H1 (cell line): Measurements from ENCODE around the gene RPL6. TPM values are rescaled to one million over a fixed set of nuclear protein-coding genes. Genes with fewer than 3 reads are reported as not detected.

ENCODE experiments used
- CTCF ChIA-PET: fragments of 300-600 bp; sonication (Branson Sonifier 250); formaldehyde crosslinking; loops from one replicate; lab custom pipeline; 2021; ENCODE audit not compliant: partially characterized antibody; lab: Charles Lee
- POLR2A ChIA-PET: fragments of 300-600 bp; sonication (Branson Sonifier 250); formaldehyde crosslinking; loops from one replicate; lab custom pipeline; 2021; ENCODE audit warnings: inconsistent platforms; ENCODE audit not compliant: partially characterized antibody; lab: Charles Lee
- DNase-seq, 2 experiments: peaks; one replicate each; pipeline versions ENCODE4 v3.0.0 to v3.0.0-alpha.2; 2010 to 2022; ENCODE audit warnings: low spot score in 2 of 2, low read depth in 1 of 2, mixed read lengths in 1 of 2
- FAIRE-seq: peaks from 2 replicates; lab custom pipeline; 2011; peaks lifted over from hg19 to GRCh38; lab: Jason Lieb, UNC
- H2AFZ ChIP-seq: 2 replicates; pipeline ENCODE4 v1.8.1; 2012; ENCODE audit warnings: low read length, inconsistent platforms
- H2AK5ac ChIP-seq: 2 replicates; pipeline ENCODE4 v1.6.1; 2013; ENCODE audit warnings: low read depth, low read length
- H2BK120ac ChIP-seq: replicated peaks from 2 replicates; pipeline ENCODE3; 2013; ENCODE audit warnings: low read depth, low read length, inconsistent platforms
- H2BK12ac ChIP-seq: 2 replicates; pipeline ENCODE4 v1.6.1; 2013; ENCODE audit warnings: low read depth, low read length
- H2BK15ac ChIP-seq: 2 replicates; pipeline ENCODE4 v1.6.1; 2013; ENCODE audit warnings: low read length
- H2BK20ac ChIP-seq: 2 replicates; pipeline ENCODE4 v1.6.1; 2013; ENCODE audit warnings: low read length
- H2BK5ac ChIP-seq: 2 replicates; pipeline ENCODE4 v1.6.1; 2013; ENCODE audit warnings: low read depth, low read length
- H3K14ac ChIP-seq: 2 replicates; pipeline ENCODE4 v1.6.1; 2013; ENCODE audit warnings: inconsistent platforms; ENCODE audit not compliant: insufficient read length
- H3K18ac ChIP-seq: 2 replicates; pipeline ENCODE4 v1.6.1; 2013; ENCODE audit warnings: low read length; ENCODE audit errors: extremely low read depth
- H3K23ac ChIP-seq: 2 replicates; pipeline ENCODE4 v1.6.1; 2013; ENCODE audit warnings: inconsistent platforms; ENCODE audit not compliant: insufficient read length
- H3K23me2 ChIP-seq: 2 replicates; pipeline ENCODE4 v1.6.1; 2013; ENCODE audit warnings: low read depth, low read length
- H3K27ac ChIP-seq: 2 replicates; pipeline ENCODE4 v1.6.1; 2011; ENCODE audit warnings: low read depth, low read length, inconsistent platforms
- H3K27me3 ChIP-seq, 4 experiments: replicated peaks in 1 of 4; 1 replicate in 1 of 4; 2 replicates in 3 of 4; pipeline versions ENCODE4 v1.6.1 to v1.8.1; 2011 to 2013; ENCODE audit warnings: low read length in 3 of 4, mild to moderate bottlenecking in 3 of 4, inconsistent platforms in 2 of 4, mixed read lengths in 2 of 4, moderate library complexity in 1 of 4; ENCODE audit not compliant: control insufficient read depth in 3 of 4, insufficient read depth in 3 of 4; ENCODE audit errors: extremely low read depth in 1 of 4
- H3K36me3 ChIP-seq, 4 experiments: 2 replicates each; pipeline versions ENCODE4 v1.6.1 to v1.8.1; 2011 to 2013; ENCODE audit warnings: mild to moderate bottlenecking in 4 of 4, low read length in 3 of 4, moderate library complexity in 2 of 4, control low read depth in 1 of 4, inconsistent platforms in 1 of 4; ENCODE audit not compliant: insufficient read depth in 4 of 4, control insufficient read depth in 2 of 4
- H3K4ac ChIP-seq: replicated peaks from 2 replicates; pipeline ENCODE3; 2013; ENCODE audit warnings: low read length, low read depth, mixed read lengths, inconsistent platforms; ENCODE audit not compliant: insufficient read length
- H3K4me1 ChIP-seq, 4 experiments: replicated peaks in 1 of 4; 1 replicate in 1 of 4; 2 replicates in 3 of 4; pipeline versions ENCODE4 v1.6.1 to v1.8.1; 2011 to 2013; ENCODE audit warnings: low read length in 3 of 4, inconsistent platforms in 2 of 4, mixed read lengths in 1 of 4; ENCODE audit not compliant: insufficient read depth in 4 of 4, control insufficient read depth in 3 of 4
- H3K4me2 ChIP-seq, 2 experiments: 2 replicates each; pipeline versions ENCODE4 v1.6.1 to v1.8.1; 2011 to 2013; ENCODE audit warnings: low read depth in 2 of 2, low read length in 2 of 2, control low read depth in 1 of 2, inconsistent platforms in 1 of 2, mild to moderate bottlenecking in 1 of 2; ENCODE audit not compliant: insufficient read depth in 1 of 2
- H3K4me3 ChIP-seq, 4 experiments: fragments of 200-600, 300-600 bp in 1 of 4; sonication (generic), shearing (Covaris generic), sonication (Bioruptor Twin) in 1 of 4; 2 replicates each; pipeline versions ENCODE4 v1.5.1 to v1.8.1; 2011 to 2016; ENCODE audit warnings: low read length in 4 of 4, low read depth in 3 of 4, control low read depth in 2 of 4, inconsistent platforms in 2 of 4, mild to moderate bottlenecking in 2 of 4, mixed read lengths in 1 of 4, moderate library complexity in 1 of 4; ENCODE audit not compliant: insufficient read depth in 2 of 4; ENCODE audit errors: extremely low read depth in 1 of 4
- H3K56ac ChIP-seq: replicated peaks from 2 replicates; pipeline ENCODE3; 2013; ENCODE audit warnings: low read depth, mild to moderate bottlenecking, mixed read lengths, low read length, inconsistent platforms; ENCODE audit not compliant: insufficient read length
- H3K79me1 ChIP-seq: 2 replicates; pipeline ENCODE4 v1.6.1; 2013; ENCODE audit warnings: low read depth, low read length, control low read depth
- H3K79me2 ChIP-seq, 2 experiments: 2 replicates each; pipeline versions ENCODE4 v1.6.1 to v1.8.1; 2012 to 2013; ENCODE audit warnings: low read length in 2 of 2, mild to moderate bottlenecking in 2 of 2, inconsistent platforms in 1 of 2; ENCODE audit not compliant: insufficient read depth in 2 of 2, control insufficient read depth in 1 of 2
- H3K9ac ChIP-seq, 4 experiments: replicated peaks in 1 of 4; 1 replicate in 1 of 4; 2 replicates in 3 of 4; pipeline versions ENCODE4 v1.6.1 to v1.8.1; 2011 to 2013; ENCODE audit warnings: low read depth in 3 of 4, low read length in 3 of 4, control low read depth in 2 of 4, mild to moderate bottlenecking in 2 of 4, moderate library complexity in 2 of 4, inconsistent platforms in 1 of 4; ENCODE audit errors: extremely low read depth in 1 of 4
- H3K9me3 ChIP-seq, 2 experiments: 2 replicates each; pipeline versions ENCODE4 v1.6.1 to v1.8.1; 2012 to 2013; ENCODE audit warnings: mild to moderate bottlenecking in 2 of 2, moderate library complexity in 2 of 2, control low read depth in 1 of 2, inconsistent platforms in 1 of 2, low read depth in 1 of 2, low read length in 1 of 2, mixed read lengths in 1 of 2; ENCODE audit not compliant: insufficient read depth in 2 of 2
- H4K20me1 ChIP-seq, 2 experiments: replicated peaks in 1 of 2; 2 replicates each; pipeline versions ENCODE3 to v1.8.1; 2011 to 2013; ENCODE audit warnings: inconsistent platforms in 2 of 2, low read length in 2 of 2, mild to moderate bottlenecking in 1 of 2; ENCODE audit not compliant: insufficient read depth in 2 of 2, control insufficient read depth in 1 of 2
- H4K5ac ChIP-seq: 2 replicates; pipeline ENCODE4 v1.6.1; 2013; ENCODE audit warnings: low read length, low read depth, mixed read lengths, inconsistent platforms; ENCODE audit not compliant: insufficient read length
- H4K8ac ChIP-seq: 2 replicates; pipeline ENCODE4 v1.8.0; 2013; ENCODE audit warnings: mild to moderate bottlenecking, moderate library complexity, low read length, inconsistent platforms; ENCODE audit not compliant: insufficient read depth; ENCODE audit errors: extremely low read depth
- H4K91ac ChIP-seq: replicated peaks from 2 replicates; pipeline ENCODE3; 2013; ENCODE audit warnings: low read length, mixed read lengths, inconsistent platforms; ENCODE audit not compliant: insufficient read length
- whole genome bisulfite sequencing, 2 experiments: shearing (Covaris generic) in 1 of 2; methylation state at CpG; one replicate each; pipeline versions ENCODE4 v1.1.6 to v1.1.7; 2013 to 2015; ENCODE audit warnings: low lambda C conversion rate in 2 of 2, mixed read lengths in 2 of 2, inconsistent platforms in 1 of 2, low coverage in 1 of 2, missing lambda C conversion rate in 1 of 2; ENCODE audit not compliant: insufficient replicate concordance in 2 of 2, insufficient coverage in 1 of 2, insufficient read length in 1 of 2; ENCODE audit errors: extremely low coverage in 1 of 2, missing lambda C conversion rate in 1 of 2; 5-methylcytosine and 5-hydroxymethylcytosine counted together
- polyA plus RNA-seq, 7 experiments: library from polyadenylated mRNA; depleted of rRNA in 3 of 7; stranded (reverse) in 5 of 7; unstranded in 2 of 7; fragments of >200 nt in 5 of 7; fragments of 200-250 nt in 2 of 7; gene quantifications; 1 replicate in 5 of 7; 2 replicates in 1 of 7; 4 replicates in 1 of 7; pipeline versions ENCODE4 v1.2.1 to v1.2.3, GENCODE V29; 2011 to 2013; ENCODE audit warnings: missing spikeins in 2 of 7, mixed read lengths in 2 of 7
- total RNA-seq: library from RNA; stranded (reverse); fragmentation: NEBNext Ultra II Directional; extraction: Animal tissue kit (Norgen Biotek cat#: 25700); gene quantifications from 2 replicates; pipeline ENCODE4 v1.2.1, GENCODE V29; 2021

The RPL6 gene
- total and polyA plus RNA-seq, 2 of the 8 experiments (the other 6 are each of a cell fraction or from before 2014, with no cell fraction given), result 1,073 to 1,643 TPM

DNA sequence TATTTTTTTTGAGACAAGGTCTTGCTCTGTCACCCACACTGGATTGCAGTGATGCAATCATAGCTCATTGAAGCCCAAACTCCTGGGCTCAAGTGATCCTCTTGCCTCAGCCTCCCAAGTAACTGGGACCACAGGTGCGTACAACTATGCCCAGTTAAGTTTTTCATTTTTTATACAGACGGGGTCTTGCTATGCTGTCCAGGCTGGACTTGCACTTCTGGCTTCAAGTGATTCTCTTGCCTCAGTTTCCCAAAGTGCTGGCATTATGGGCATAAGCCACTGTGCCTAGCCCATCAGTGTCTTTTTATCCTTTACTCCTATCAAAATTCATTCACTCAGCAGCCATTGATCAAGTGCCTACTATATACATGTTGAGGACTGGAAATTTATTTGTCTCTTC lies 18.4 kb upstream of the RPL6 start:
- H3K79me2 ChIP-seq, result peaks cover 3 to 86% of the 10 kb centered on the region in 2 experiments
- CTCF ChIA-PET, result interaction anchor here (1.1 kb wide), 1 partner anchor 22 kb away, joined by 3 read pairs; no protein-coding TSS in a partner anchor

More for the DNA sequence above, 18.4 kb upstream of the RPL6 start:
- Histone ChIP-seq H3K18ac (no peak overlapping the region), H2BK120ac (no peak overlapping the region), H2BK5ac (no peak overlapping the region), H3K23me2 (no peaks in the 10 kb centered on the region), H2AFZ (no peak overlapping the region), H3K23ac (no peak overlapping the region), H2BK12ac (no peak overlapping the region), H3K36me3 (no peaks in the 10 kb centered on the region; a peak in 1 of 8 replicates), H2BK15ac (no peak overlapping the region), H3K27ac (no peak overlapping the region), H3K4ac (no peak overlapping the region), H2AK5ac (no peak overlapping the region), H4K91ac (no peak overlapping the region), H4K8ac (no peak overlapping the region), H3K14ac (no peak overlapping the region), H3K79me1 (peaks cover 3% of the 10 kb centered on the region), H3K4me2 (no peak overlapping the region), H3K4me3 (no peak overlapping the region), H3K9me3 (no peaks in the 10 kb centered on the region), H4K20me1 (peaks cover 0 to 9% of the 10 kb centered on the region in 2 experiments), H3K4me1 (no peaks in the 10 kb centered on the region), H3K27me3 (no peaks in the 10 kb centered on the region), H4K5ac (no peak overlapping the region), H3K9ac (no peak overlapping the region), H3K56ac (no peak overlapping the region), H2BK20ac (no peak overlapping the region)
- WGBS, 2 experiments, result 100% methylated on average over 2 of the region's 2 CpGs; no CpG with 5 or more reads in 1 of the 2 experiments
- POLR2A ChIA-PET, result no interaction called here
- FAIRE-seq, result no peak
- no peak for DNase-seq
